Islet precursor cell (in vitro differentiated cells): ENCODE results near the gene ARHGEF2.

Experiments used
- DNase-seq: peaks from one replicate; pipeline ENCODE4 v3.0.0-alpha.2; 2018

Gene ARHGEF2

DNA sequence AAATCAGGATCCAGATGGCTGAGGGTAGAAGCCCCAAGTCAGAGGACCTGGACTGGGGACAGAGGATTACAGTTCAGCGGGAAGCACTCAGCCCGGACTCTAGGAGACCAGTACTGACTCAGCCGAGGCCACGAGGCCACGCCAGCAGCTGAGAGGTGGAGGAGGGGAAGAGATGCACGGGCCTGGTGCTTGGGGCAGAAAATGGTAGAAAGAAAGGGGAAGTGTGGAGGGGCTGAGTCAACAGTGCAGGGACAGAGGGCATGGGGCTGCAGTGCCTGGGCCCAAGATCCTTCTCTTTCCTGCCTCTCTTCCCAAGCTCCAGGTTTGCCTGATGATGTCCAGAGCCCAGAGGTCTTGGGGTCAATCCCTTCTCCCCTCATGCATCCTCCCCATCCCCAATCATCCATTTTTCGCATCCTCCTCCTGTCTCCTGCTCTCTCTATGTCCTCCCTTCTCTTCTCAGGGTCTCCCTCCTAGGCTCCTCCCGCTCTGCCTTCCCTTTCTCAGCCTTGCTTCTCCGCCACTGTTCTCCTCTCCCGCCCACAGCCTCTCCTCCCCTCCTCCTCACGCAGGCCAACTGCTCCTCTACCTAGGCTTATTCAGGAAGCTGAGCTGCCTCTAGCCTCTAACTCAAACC, 7.7 kb downstream of the ARHGEF2 start:
- DNase-seq: peak; percentile 65

DNA sequence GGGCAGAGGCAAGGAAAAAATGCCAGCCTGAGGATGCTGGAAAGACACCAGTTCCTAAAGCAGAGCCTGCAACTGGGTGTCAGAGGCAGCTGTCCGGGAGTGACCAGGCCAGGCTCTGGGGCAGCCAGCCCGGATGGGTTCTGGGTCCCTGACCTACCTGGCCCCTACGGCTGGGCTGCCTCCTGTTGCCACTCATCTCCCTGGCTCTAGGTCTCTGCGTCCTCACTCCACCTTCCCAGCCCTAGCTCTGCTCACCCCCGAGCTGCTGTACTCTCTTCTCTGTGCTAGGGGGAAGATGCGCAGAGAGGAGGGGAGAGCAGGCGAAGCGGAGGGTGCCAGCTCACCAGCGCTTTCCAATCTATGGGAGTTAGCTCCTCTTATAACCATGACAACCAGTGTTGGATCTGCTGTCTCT, 9.0 kb downstream of the ARHGEF2 start:
- no peak for DNase-seq

DNA sequence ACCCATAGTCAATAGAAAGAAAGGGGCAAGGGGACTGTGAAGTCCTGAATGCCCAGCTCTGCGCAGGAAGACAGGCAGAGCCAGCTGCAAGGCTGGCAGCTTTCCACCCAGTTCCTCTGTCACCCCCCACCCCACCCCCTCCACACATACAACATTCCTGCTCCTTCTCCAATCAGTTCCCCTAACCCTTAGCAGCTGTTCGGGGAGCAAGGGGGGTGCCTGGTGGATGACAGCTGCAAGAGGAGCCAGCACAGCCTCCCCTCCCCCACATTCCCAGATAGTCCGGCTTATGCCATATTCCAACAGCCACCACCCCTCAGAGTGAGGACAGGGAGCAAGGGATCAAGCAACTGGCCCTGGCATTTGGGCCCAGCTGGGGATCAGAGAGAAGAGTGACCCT, 9.7 kb downstream of the ARHGEF2 start:
- peak; percentile 47 for DNase-seq

DNA sequence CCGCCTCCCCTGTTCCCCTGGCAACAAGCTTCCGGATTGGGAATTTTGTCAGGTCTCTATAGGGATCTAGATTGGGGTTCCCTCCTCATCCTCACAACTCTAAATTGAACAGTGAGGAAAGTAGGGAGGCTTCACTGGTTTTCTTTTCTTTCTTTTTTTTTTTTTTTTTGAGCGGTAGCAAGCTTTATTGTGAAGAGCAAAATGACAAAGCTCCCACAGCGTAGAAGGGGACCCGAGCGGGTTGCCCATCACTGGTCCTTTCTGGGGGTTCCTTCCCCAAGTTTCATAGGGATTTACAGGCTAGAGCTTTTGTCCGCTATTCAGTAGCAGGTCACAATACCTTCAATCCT, 10.3 kb downstream of the ARHGEF2 start:
- no peak for DNase-seq

DNA sequence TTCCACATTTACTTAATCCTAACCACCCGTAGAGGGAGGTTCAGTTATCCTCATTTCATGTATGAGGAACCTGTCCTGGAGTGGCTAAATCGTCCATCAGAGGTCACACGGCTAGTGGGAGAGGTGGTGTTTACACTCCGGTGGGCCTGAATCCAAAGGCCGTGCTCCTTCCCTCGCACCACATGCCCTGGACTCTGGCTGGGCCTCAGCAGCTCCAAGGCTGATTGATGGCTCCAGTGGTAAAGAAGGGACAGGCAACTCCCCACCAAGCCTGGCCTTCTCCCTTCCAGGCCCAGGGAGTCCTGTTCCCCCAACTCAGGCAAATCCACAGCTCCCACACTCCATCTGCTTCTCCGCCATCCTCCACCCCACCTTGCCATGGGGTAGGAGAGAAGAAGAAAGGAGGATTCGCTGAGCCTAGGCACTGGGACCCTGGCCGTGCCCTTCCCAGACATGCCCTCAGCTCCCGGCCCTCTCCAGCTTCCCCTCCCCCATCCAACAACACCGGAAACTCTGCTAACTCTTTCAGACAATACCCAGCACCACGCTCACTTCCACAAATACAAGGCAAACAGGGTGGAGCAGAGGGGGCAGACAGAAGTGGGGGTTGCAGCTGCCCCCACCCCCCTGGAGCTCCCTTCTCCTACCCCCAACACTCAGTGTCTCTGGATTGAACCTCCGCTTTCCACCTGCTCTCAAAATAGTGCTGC, 10.9 kb downstream of the ARHGEF2 start:
- no peak for DNase-seq

DNA sequence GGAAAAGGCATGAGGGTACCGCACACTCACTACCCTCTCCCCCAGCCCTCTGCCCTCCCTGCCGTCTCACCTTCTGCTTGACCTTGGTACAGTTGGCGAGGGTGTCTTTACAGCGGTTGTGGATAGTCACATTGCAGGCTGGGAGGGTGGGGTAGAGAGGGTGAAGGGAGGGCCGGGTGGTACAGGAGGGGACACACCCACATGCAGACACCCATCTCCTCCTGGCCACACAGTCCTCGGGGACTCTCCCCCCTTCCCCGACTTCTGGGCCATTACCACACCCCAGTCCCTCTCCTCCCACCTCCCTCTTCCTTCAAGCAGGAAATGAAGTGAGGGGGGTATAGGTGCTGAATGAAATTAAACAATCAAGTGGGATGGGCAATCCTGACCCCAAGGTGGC, 11.6 kb downstream of the ARHGEF2 start:
- no peak for DNase-seq

DNA sequence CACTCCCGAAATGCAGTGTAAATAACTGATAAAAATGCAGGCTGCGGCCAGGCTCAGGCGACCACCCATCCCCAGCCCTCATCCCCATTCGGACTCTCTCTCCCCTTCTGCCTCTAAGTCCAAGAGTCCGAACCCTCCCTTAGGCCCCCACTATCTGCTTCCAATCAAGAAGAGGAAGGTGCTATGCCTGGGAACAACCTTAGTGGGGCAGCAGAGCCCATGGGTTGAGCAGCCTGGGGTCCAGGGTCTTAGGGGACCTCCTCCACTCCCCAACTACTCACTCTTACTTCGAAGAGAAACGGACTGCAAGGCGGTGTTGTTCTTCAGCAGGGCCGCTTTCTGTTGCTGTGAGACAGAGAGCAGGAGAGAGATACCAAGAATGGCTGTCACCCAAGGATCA, 12.2 kb downstream of the ARHGEF2 start:
- no peak for DNase-seq

DNA sequence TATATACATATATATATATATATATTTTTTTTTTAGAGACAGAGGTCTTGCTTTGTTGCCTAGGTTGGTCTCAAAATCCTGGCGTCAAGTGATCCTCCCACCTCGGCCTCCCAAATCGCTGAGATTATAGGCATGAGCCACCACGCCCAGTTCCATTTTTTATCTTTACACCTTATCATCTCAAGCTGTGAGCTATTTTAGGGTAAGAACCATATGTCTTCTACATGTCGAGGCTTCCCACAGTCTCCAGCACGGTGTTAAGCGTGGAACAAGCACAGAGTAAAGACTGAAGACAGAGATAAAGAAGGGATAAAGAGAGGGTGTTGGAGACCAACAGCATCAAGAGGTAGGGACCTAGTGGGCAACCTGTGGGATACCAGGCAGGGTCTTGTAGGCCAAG, 14.2 kb downstream of the ARHGEF2 start:
- DNase-seq: no peak

DNA sequence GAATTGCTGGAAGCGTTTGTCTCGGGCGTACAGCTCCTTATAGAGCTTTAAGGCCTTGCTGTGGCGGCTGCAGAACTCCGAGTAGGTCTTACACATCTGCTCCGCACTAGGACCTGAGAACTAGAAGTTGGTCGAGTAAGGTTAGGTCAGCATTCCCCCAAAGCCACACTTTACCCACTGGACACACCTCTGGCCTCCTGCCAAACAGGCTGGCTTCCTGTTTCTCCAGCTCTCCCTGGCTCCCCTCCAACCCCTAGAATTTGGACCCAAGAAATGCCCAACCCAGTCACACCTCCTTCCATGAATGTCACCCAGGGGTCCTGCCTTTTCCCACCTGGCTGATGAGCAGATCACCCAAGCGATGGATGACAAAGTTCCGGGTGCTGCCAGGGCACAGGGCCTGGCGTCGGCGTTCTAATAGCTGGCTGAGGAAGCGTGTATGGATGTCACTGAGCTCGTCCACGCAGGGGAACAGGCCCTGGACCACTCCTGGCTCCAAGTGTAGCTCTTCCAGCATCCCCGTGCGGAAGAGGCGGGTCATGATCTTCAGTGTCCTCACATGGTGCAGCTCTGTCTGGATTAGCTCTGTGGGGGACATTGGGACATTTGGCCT, 15.6 kb downstream of the ARHGEF2 start:
- no peak for DNase-seq

DNA sequence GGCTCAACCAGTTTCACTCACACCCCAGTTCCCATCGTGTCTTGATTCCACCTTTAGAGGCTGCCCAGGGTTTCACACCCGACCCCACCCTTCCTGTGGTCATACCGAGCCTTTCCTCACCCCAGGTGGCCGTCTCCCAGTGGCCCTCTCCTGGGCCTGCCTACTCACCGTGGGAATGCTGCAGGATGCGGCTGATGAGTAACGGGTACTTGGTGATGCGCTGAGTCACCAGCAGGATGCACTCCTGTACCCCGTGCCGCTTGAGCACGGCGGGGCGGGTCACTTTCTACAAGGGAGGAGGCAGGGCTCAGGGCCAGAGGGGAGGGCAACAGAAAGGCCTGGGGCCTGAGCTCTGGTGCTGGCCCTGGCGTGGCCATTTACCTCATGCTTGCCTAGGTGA, 16.4 kb downstream of the ARHGEF2 start:
- peak; percentile 88 for DNase-seq

DNA sequence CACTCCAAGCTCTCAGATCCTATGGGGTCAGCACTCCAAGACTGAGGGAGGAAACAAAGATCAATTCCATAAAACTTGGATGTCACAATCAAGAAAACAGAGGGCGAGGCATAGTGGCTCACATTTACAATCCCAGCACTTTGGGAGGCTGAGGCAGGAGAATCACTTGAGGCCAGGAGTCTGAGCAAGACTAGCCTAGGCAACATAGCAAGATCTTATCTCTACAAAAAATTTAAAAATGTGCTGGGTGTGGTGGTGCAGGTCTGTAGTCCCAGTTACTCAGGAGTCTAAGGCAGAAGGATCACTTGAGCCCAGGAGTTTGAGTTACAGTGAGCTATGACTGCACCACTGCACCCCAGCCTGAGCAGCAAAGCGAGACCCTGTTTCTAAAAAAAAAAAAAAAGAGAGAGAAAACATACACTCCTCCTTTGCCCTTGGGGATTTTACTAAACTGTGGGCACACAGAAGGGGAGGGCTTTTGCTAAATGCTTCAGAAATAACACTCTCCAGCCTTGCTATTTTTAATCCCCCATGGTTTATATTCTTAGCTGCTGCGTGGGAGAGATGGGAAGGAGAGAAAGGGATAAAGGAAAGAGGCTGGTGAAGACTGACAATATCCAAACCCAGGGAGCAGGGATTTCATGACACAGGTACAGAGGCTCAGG, 18.1 kb downstream of the ARHGEF2 start:
- no peak for DNase-seq

DNA sequence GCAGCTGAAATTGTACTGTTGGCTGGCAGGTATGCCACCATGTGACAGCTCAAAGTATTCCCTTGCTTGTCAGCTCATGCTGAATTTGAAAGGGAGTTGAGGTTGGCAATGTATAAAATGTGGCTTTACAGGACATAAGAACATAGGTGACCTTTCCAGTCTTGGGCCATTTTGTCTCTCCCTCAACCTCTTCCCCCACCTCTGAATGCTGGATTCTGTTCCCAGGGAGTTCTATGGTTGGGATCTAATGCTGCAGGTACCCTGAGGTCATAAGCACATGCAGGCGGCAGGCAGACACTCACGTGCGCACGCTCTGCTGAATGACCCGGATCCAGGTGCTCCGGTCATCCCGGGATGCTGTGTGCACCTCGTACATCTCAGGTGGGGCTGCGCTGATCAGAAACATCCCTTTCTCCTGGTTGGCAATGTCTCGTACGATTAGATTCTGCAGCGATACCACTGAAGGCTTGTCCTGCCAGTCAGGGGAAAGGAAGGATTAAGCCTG, 20.9 kb downstream of the ARHGEF2 start:
- DNase-seq: no peak

DNA sequence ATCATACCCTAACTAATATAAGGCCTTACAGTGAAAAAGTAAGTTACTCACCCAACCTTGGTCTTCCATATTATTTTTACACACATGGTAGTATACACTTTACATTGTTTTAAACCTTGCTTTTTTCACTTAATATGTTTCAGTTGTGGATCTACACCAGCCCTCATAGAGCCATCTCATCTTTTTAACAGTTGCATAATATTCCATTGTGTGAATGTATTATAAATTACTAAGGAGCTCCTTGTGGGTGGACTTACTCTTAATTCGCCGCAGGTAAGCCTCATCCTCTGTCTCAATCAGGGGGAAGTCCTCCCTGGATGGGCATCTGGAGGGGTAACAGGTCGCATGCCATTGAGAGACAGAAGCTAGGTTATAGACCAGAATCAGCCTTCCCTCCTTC, 23.7 kb downstream of the ARHGEF2 start:
- no peak for DNase-seq

DNA sequence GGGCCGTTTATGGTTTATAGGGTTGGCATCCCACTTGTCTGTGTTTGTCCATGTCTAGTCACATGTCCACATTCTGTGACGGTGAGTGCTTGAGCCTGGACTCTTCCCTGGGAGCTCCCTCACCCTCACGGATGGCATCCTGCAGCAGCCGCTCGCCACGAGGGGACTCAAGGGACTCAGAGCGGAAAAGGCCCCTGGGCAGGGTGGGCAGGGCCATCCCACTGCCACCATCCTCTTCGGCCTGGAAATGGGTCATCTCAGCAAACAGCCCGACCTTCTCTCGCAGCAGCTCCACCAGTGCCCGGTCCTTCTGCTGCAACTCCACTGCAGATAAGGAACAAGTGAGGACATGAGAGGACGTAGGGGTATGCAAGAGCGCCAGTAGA, 25.8 kb downstream of the ARHGEF2 start:
- no peak for DNase-seq

DNA sequence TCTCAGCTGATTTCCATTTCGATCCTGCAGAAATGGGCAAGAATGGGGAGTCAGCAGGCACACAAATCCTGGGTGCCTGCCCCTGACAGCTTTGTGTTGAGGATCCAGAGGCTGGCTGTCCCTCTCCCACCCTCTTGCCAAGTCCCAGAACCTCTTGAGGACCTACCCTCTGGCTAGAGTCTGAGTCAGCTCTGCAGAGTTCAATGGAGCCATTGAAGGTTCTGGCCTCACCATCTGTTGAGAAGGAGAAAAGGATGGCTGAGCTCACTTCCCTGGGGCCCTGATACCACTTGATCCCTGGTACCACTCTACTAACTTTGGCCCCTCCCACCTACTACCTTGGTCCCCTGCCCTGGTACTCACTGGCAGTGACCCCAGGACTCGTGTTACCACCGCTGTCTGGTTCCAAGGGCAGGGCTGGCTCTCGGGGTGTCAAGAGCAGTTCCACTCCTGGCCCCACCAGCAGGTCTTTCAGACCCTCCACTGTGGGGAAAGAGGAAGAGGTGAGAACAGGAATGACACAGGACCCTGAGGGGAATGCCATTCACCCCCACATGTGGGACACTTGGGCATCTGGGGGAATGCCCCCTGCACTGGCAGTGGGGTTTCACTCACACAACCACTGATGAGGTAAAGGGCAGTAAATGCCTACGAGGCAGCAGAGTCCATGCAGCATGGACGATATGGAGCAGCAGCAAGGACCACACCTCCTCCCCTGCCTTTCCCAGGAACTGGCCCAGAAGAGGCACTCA, 26.4 kb downstream of the ARHGEF2 start:
- no peak for DNase-seq

DNA sequence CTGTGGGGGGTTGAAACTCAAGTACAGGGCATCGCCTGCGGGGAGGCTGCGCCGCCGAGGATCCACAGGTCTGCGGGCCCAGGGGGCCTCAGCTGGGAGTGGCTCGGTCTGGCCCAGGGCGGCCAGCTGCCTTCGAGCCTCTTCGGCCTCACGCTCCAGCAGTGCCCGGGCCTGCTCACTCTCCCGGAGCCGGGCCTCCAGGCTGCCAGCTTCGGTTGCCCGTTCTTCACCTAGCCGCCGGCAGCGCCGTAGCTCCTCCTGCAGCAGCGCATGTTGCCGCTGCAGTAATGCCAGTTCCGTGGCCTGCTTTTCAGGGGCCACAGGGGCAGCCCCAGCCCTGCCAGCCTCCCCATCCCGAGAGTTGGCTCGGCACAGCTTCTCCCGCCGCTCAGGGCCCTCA, 27.5 kb downstream of the ARHGEF2 start:
- no peak for DNase-seq

DNA sequence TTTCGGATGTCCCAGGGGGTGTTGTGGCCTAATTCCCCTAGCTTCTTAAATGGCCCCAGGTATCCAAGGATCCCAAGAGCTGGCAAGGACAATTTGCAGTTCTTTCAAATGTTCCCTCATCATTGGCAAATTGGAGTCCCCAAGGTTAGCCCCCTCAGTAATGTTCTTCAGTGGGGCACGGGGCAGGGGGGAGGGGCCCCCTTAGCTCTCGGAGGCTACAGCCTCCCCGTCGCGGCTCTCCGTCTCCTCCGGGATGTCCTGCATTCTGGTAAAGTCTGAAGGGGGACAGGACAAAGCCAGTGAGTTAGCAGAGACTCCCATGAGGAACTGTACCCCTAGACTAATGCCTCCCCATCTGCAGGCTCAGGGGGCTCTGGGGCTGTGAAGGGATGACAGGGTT, 30.6 kb downstream of the ARHGEF2 start:
- DNase-seq: no peak

DNA sequence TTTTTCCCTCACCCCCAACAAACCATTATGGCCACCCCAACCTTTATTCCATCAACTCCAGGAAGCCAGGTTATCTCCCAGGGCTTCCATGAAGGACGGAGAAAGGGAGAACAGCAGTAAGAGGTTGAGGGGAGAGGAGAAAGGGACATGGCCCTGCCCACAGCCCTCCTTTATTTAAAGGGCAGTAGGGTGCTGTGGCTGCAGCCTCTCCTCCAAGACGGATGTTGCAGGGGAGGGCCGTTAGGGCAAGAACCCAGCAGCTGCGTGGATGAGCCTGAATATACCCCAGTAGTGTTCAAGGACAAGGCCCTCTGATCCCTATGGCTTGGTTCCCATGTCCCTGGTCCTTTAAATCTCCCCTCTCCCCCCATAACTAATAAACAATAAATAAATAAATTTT, 31.1 kb downstream of the ARHGEF2 start:
- no peak for DNase-seq

DNA sequence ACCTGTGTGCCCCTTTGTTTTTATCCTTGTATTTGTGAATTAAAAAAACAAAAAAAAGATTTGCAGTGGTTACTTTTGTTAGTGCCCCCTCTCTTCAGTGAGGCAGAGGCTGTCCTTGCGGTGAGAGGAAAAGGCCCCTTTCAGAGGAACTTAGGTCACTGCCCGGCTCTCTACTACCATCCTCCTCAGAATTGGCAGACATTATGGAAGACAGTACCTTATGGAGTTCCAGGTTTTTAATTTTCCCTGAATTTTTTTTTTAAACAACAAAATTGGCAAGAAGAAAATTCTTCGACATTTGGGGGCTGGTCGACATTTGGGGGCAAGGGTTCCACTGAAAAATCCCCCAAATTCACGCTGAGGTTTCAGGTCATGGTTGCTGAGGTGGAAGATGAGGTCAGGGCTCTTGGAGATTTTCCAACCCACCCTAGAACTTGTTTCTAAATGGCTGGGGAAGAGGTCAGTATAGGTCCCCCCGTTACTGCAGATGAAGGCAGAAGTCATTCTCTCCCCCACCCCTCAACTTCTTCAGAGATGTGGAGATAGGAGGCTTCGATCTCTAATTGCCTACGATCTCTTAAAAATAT, 31.6 kb downstream of the ARHGEF2 start:
- no peak for DNase-seq

DNA sequence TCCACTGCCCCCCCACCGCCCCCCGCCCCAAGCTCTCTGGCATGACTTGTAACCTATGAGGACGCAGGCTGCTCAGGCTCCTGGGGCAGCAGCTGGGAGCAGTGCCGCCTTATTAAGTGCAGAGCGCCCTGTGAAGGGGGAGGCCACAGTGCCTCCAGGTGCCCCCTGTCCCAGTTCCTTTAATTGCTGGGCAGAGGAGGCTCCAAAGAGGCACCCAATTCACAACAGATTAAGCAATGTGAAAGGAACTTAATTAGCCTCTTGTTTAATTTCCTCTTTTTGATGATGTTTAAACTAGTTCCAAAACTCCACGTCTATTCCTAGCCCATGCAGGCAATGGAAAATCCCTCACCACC, 33.9 kb downstream of the ARHGEF2 start:
- no peak for DNase-seq

DNA sequence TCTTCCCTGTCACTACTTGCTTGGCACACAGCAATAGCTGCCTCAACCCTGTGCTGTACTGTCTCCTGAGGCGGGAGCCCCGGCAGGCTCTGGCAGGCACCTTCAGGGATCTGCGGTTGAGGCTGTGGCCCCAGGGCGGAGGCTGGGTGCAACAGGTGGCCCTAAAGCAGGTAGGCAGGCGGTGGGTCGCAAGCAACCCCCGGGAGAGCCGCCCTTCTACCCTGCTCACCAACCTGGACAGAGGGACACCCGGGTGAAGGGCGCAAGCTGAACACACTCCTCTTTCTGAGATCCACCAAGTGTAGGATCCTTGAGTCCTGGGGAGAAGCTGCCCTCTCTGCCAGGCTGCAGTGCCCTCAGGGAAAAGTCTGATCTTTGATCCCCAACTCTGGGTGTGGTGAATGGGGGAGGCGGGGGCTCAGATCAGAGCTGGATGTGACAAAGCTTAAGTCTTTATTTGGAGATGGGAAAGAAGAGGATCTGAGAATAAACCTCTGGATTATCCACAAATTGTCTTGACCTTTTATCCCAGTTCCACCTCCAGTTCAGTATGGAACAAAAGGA, 35.7 kb downstream of the ARHGEF2 start:
- DNase-seq: no peak

DNA sequence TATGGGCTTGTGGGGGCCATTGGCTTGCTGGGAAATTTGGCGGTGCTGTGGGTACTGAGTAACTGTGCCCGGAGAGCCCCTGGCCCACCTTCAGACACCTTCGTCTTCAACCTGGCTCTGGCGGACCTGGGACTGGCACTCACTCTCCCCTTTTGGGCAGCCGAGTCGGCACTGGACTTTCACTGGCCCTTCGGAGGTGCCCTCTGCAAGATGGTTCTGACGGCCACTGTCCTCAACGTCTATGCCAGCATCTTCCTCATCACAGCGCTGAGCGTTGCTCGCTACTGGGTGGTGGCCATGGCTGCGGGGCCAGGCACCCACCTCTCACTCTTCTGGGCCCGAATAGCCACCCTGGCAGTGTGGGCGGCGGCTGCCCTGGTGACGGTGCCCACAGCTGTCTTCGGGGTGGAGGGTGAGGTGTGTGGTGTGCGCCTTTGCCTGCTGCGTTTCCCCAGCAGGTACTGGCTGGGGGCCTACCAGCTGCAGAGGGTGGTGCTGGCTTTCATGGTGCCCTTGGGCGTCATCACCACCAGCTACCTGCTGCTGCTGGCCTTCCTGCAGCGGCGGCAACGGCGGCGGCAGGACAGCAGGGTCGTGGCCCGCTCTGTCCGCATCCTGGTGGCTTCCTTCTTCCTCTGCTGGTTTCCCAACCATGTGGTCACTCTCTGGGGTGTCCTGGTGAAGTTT, 36.4 kb downstream of the ARHGEF2 start:
- DNase-seq: peak; percentile 46
